Adipocyte (in vitro differentiated cells): ENCODE results near the gene ABCB4.
"Not testable (repeated sequence)": the region's sequence is repeated elsewhere in the genome, so short reads cannot be mapped to it uniquely, and the experiment has no call there.

Source experiments
- DNase-seq: peaks from one replicate; pipeline ENCODE4 v3.0.0-alpha.2; 2015; ENCODE audit warnings: low read depth
- H3K27me3 ChIP-seq: replicated peaks from 2 replicates; pipeline ENCODE4 v1.7.0; 2013; ENCODE audit warnings: mild to moderate bottlenecking, low read length, moderate library complexity; ENCODE audit not compliant: control insufficient read depth, insufficient read depth
- H3K36me3 ChIP-seq: 2 replicates; pipeline ENCODE4 v1.7.0; 2013; ENCODE audit warnings: low read length, mild to moderate bottlenecking, moderate library complexity; ENCODE audit not compliant: control insufficient read depth, insufficient read depth, severe bottlenecking
- H3K4me1 ChIP-seq: 2 replicates; pipeline ENCODE4 v1.7.0; 2013; ENCODE audit warnings: mild to moderate bottlenecking, low read length, moderate library complexity; ENCODE audit not compliant: control insufficient read depth, insufficient read depth
- H3K4me3 ChIP-seq: 2 replicates; pipeline ENCODE4 v1.7.0; 2013; ENCODE audit warnings: mild to moderate bottlenecking, low read length, moderate library complexity
- H3K9ac ChIP-seq: 2 replicates; pipeline ENCODE4 v1.7.0; 2013; ENCODE audit warnings: mild to moderate bottlenecking, low read length, moderate library complexity
- H3K9me3 ChIP-seq: 2 replicates; pipeline ENCODE4 v1.7.0; 2013; ENCODE audit warnings: mild to moderate bottlenecking, low read length, moderate library complexity; ENCODE audit not compliant: control insufficient read depth

The ABCB4 gene

GRCh38 chr7:87474533-87475358 lies 734 bp downstream of the ABCB4 start:
- peak overlapping the region; percentile 76 for H3K4me3 ChIP-seq
- no peaks in the 10 kb centered on the region for H3K9me3 ChIP-seq
- peak; percentile 66 for DNase-seq
- no peaks in the 10 kb centered on the region for H3K36me3 ChIP-seq
- H3K27me3 ChIP-seq = peaks cover 6% of the 10 kb centered on the region
- peaks cover 15% of the 10 kb centered on the region for H3K4me1 ChIP-seq
- peak overlapping the region; percentile 36 for H3K9ac ChIP-seq

- no peaks in the 10 kb centered on the region for H3K9me3 ChIP-seq
- peaks cover 6% of the 10 kb centered on the region for H3K27me3 ChIP-seq
- H3K4me1 ChIP-seq = peaks cover 15% of the 10 kb centered on the region
- DNase-seq = peak; percentile 52
- no peak overlapping the region for H3K9ac ChIP-seq
- no peaks in the 10 kb centered on the region for H3K36me3 ChIP-seq
- H3K4me3 ChIP-seq = peak overlapping the region; percentile 76
Observed at GRCh38 chr7:87473986-87474385, 1.5 kb downstream of the ABCB4 start.

GRCh38 chr7:87473192-87473591 lies 2.3 kb downstream of the ABCB4 start:
- DNase-seq = no peak
- no peaks in the 10 kb centered on the region for H3K36me3 ChIP-seq
- peaks cover 6% of the 10 kb centered on the region for H3K27me3 ChIP-seq
- no peaks in the 10 kb centered on the region for H3K9me3 ChIP-seq
- no peak overlapping the region for H3K9ac ChIP-seq
- no peak overlapping the region for H3K4me3 ChIP-seq
- peaks cover 15% of the 10 kb centered on the region for H3K4me1 ChIP-seq

GRCh38 chr7:87471473-87471872 lies 4.0 kb downstream of the ABCB4 start:
- H3K27me3 ChIP-seq = peaks cover under 1% of the 10 kb centered on the region
- H3K36me3 ChIP-seq = no peaks in the 10 kb centered on the region
- DNase-seq = no peak
- no peaks in the 10 kb centered on the region for H3K9me3 ChIP-seq
- peaks cover 15% of the 10 kb centered on the region for H3K4me1 ChIP-seq
- H3K9ac ChIP-seq = no peak overlapping the region
- no peak overlapping the region for H3K4me3 ChIP-seq

GRCh38 chr7:87469204-87469603 lies 6.3 kb downstream of the ABCB4 start:
- H3K4me3 ChIP-seq, DNase-seq, H3K9me3 ChIP-seq, H3K9ac ChIP-seq, H3K4me1 ChIP-seq, H3K36me3 ChIP-seq, H3K27me3 ChIP-seq: not testable (repeated sequence)

- not testable (repeated sequence) for H3K36me3 ChIP-seq, H3K9me3 ChIP-seq, H3K4me1 ChIP-seq, H3K4me3 ChIP-seq, H3K27me3 ChIP-seq, DNase-seq, H3K9ac ChIP-seq
Observed at GRCh38 chr7:87465534-87465880, 10.0 kb downstream of the ABCB4 start.

- H3K4me3 ChIP-seq, H3K4me1 ChIP-seq, H3K9me3 ChIP-seq, H3K27me3 ChIP-seq, H3K36me3 ChIP-seq, DNase-seq, H3K9ac ChIP-seq: not testable (repeated sequence)
Observed at GRCh38 chr7:87464830-87465533, 10.5 kb downstream of the ABCB4 start.

- Histone ChIP-seq H3K4me1 (no peaks in the 10 kb centered on the region), H3K9me3 (no peaks in the 10 kb centered on the region), H3K27me3 (no peaks in the 10 kb centered on the region), H3K9ac (no peak overlapping the region), H3K36me3 (no peaks in the 10 kb centered on the region), H3K4me3 (no peak overlapping the region)
- no peak for DNase-seq
Observed at GRCh38 chr7:87463982-87464381, 11.5 kb downstream of the ABCB4 start.

GRCh38 chr7:87460444-87460843 lies 15.0 kb downstream of the ABCB4 start:
- H3K9ac ChIP-seq, DNase-seq, H3K4me3 ChIP-seq: not testable (repeated sequence)

GRCh38 chr7:87459941-87460340 lies 15.5 kb downstream of the ABCB4 start:
- Histone ChIP-seq H3K4me1 (no peaks in the 10 kb centered on the region), H3K9ac (no peak overlapping the region), H3K4me3 (no peak overlapping the region), H3K36me3 (no peaks in the 10 kb centered on the region), H3K9me3 (no peaks in the 10 kb centered on the region), H3K27me3 (no peaks in the 10 kb centered on the region)
- DNase-seq = no peak

More at GRCh38 chr7:87460444-87460843, 15.0 kb downstream of the ABCB4 start:
- not testable (repeated sequence) for H3K27me3 ChIP-seq, H3K9me3 ChIP-seq, H3K4me1 ChIP-seq, H3K36me3 ChIP-seq

GRCh38 chr7:87458148-87458547 lies 17.3 kb downstream of the ABCB4 start:
- no peaks in the 10 kb centered on the region for H3K27me3 ChIP-seq
- H3K4me1 ChIP-seq = no peaks in the 10 kb centered on the region
- DNase-seq = no peak

More at GRCh38 chr7:87458148-87458547, 17.3 kb downstream of the ABCB4 start:
- Histone ChIP-seq H3K9ac (no peak overlapping the region), H3K9me3 (no peaks in the 10 kb centered on the region), H3K36me3 (no peaks in the 10 kb centered on the region), H3K4me3 (no peak overlapping the region)
